Adrenal gland (tissue), 12 donors: ENCODE measurements around the gene STRN3. TPM values are rescaled to one million over a fixed set of nuclear protein-coding genes. Genes with fewer than 3 reads are reported as not detected.
"Not testable (repeated sequence)": the region's sequence is repeated elsewhere in the genome, so short reads cannot be mapped to it uniquely, and the experiment has no call there.

Source experiments
- DNase-seq, 7 donors: peaks; one replicate each; pipeline ENCODE4 v3.0.0-alpha.2; 2019 to 2020
- H3K27ac ChIP-seq, 5 donors: fragments of 200-600 bp; sonication (generic) in 4 of 5; 1 replicate in 3 of 5; 2 replicates in 2 of 5; pipeline versions ENCODE4 v1.5.1 to v1.8.0; 2016 to 2020; ENCODE audit warnings: mild to moderate bottlenecking in 1 of 5
- H3K27me3 ChIP-seq: fragments of 200-600 bp; 2 replicates; pipeline ENCODE4 v1.8.0; 2021
- H3K36me3 ChIP-seq, 2 donors: fragments of 200-600 bp; replicated peaks in 1 of 2; 1 replicate in 1 of 2; 2 replicates in 1 of 2; pipeline versions ENCODE4 v1.5.1 to v1.8.0; 2018 to 2022
- H3K4me1 ChIP-seq, 2 donors: fragments of 200-600 bp; replicated peaks in 1 of 2; 1 replicate in 1 of 2; 2 replicates in 1 of 2; pipeline versions ENCODE4 v1.5.1 to v1.8.0; 2018 to 2021
- H3K4me3 ChIP-seq, 4 donors: fragments of 200-600 bp; sonication (generic) in 3 of 4; one replicate each; pipeline ENCODE4 v1.5.1; 2016 to 2018
- H3K9me3 ChIP-seq, 3 donors: fragments of 200-600 bp; sonication (generic) in 1 of 3; replicated peaks in 1 of 3; 1 replicate in 2 of 3; 2 replicates in 1 of 3; pipeline versions ENCODE4 v1.5.1 to v1.8.0; 2016 to 2021
- POLR2A ChIP-seq, 2 donors: fragments of 450-650 bp; IDR thresholded peaks; one replicate each; pipeline ENCODE4 v1.6.1; 2017; ENCODE audit warnings: antibody characterized with exemption in 2 of 2, mild to moderate bottlenecking in 2 of 2, moderate library complexity in 1 of 2
- WGBS, 4 donors: extraction: QIAGEN DNeasy Blood & Tissue Kit in 2 of 4; methylation state at CpG; one replicate each; pipeline versions ENCODE4 v1.1.5 to v1.1.7; 2013 to 2017; 5-methylcytosine and 5-hydroxymethylcytosine counted together
- intact Hi-C, 2 donors: fragments of 100-400 bp; cut with DNase I; formaldehyde crosslinking; loops; one replicate each; pipeline versions ENCODE4 v1.14.1 to v1.15.0; 2022 to 2023
- polyA plus RNA-seq, 3 donors: library from polyadenylated mRNA; stranded (reverse); fragments of 200-250 nt in 2 of 3; fragments of 350-450 nt in 1 of 3; fragmentation: Illumina TruSeq in 1 of 3; extraction: RNeasy Lipid Tissue Mini Kit (QIAGEN cat#74804) in 1 of 3; gene quantifications; one replicate each; pipeline ENCODE4 v1.2.3, GENCODE V29; 2013 to 2014
- total RNA-seq, 9 donors: library from RNA; depleted of rRNA in 4 of 9; stranded (reverse); fragments of >200 nt in 4 of 9; fragments of 120-200 nt in 1 of 9; fragmentation: NEBNext Ultra II Directional in 1 of 9; extraction: Animal tissue kit (Norgen Biotek cat#: 25700) in 1 of 9; gene quantifications; one replicate each; pipeline versions ENCODE4 v1.1.0 to v1.2.4, GENCODE V29; 2013 to 2023
- TF ChIP-seq, protein P1 (sequence below), 6 experiments: fragments of 450-650 bp in 4 of 6; fragments of 200-600 bp in 2 of 6; sonication (generic) in 1 of 6; IDR thresholded peaks; 1 replicate in 5 of 6; 2 replicates in 1 of 6; pipeline versions ENCODE4 v1.5.1 to v1.8.0; 2016 to 2021; ENCODE audit warnings: antibody characterized with exemption in 6 of 6, mild to moderate bottlenecking in 2 of 6, moderate library complexity in 1 of 6
- donor health status: healthy with polysubstance abuse.
- donor health status: Bipolar disorder and iron deficiency.
- donor health status: DM: yes; HTN: yes; CAD: no.
- donor health status: DM: no; HTN: no; CAD: no.
- donor health status: DM: no; HTN: no; CAD: no.
- donor health status: DM: yes; HTN: yes; CAD: no.

The STRN3 gene
- total and polyA plus RNA-seq, 12 donors = 11.0 to 61.2 (median 36.2) TPM

DNA sequence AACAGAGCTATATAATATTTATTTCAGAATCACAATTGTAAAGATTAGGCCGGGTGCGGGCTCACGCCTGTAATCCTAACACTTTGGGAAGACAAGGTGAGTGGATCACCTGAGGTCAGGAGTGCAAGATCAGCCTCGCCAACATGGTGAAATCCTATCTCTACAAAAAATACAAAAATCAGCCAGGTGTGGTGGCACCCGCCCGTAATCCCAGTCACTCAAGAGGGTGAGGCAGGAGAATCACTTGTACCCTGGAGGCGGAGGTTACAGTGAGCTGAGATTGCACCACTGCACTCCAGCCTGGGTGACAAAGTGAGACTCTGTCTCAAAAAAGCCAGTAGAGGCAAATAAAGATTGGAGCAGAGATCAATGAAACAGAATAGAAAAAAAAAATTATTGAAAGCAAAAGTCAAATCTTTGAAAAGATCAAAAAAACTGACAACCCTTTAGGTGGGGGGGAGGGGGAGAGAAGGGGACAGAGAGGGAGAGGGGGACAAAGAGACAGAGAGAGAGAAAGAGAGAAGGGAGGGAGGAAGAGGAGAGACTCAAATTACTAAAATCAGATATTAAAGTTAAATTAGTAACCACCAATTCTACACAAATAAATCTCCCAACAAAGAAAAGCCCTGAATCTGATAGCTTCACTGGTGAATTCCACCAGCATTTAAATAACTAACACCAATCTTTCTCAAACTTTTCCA is 53.1 kb downstream of the STRN3 start:
- H3K27me3 ChIP-seq = no peaks in the 10 kb centered on the region
- no peak for DNase-seq
- H3K4me3 ChIP-seq = no peak overlapping the region
- intact Hi-C loops = no loop called here
- peak overlapping the region in 1 of 5 donors; percentile 19 for H3K27ac ChIP-seq
- TF ChIP-seq, protein P1, sequence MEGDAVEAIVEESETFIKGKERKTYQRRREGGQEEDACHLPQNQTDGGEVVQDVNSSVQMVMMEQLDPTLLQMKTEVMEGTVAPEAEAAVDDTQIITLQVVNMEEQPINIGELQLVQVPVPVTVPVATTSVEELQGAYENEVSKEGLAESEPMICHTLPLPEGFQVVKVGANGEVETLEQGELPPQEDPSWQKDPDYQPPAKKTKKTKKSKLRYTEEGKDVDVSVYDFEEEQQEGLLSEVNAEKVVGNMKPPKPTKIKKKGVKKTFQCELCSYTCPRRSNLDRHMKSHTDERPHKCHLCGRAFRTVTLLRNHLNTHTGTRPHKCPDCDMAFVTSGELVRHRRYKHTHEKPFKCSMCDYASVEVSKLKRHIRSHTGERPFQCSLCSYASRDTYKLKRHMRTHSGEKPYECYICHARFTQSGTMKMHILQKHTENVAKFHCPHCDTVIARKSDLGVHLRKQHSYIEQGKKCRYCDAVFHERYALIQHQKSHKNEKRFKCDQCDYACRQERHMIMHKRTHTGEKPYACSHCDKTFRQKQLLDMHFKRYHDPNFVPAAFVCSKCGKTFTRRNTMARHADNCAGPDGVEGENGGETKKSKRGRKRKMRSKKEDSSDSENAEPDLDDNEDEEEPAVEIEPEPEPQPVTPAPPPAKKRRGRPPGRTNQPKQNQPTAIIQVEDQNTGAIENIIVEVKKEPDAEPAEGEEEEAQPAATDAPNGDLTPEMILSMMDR (IDR thresholded peaks at IDR 0.05) = no peak
- peaks cover 24 to 44% of the 10 kb centered on the region in 2 donors for H3K4me1 ChIP-seq
- H3K36me3 ChIP-seq = no peaks in the 10 kb centered on the region
- no peaks in the 10 kb centered on the region for H3K9me3 ChIP-seq
- 82 to 94% (median 91%) methylated on average over 6 to 7 of the region's 7 CpGs for WGBS, 4 donors

DNA sequence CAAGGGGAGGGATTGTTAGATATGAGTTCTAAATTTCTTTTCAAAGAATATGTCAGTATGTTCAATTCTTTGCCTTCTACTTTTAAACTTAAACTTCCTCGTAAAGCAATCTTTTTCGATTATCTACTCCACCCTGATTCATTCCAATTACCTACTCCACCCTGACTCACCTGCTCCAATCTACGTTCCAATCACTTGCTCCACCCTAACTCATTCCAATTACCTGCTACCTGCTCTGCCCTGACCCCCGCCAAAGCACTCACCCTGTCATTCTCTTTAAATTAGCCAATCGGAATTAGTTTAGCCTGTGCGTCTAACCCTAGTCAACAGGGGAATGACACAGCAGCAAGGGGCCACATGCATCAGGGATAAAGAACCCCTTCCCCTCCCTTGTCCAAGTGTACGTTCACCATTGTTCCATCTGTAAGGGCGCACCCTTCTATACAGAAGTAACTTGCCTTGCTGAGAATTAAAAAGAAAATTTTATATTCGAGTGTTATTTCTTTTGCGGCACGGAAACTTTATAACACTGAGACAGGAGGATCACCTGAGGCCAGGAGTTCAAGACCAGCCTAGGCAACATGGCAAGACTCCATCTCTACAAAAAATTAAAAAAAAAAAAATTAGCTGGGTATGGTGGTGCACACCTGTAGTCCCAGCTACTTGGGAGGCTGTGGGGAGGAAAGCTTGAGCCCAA is 54.0 kb downstream of the STRN3 start:
- H3K36me3 ChIP-seq, intact Hi-C loops, DNase-seq, H3K9me3 ChIP-seq, H3K27ac ChIP-seq, H3K4me3 ChIP-seq, H3K27me3 ChIP-seq: not testable (repeated sequence)
- 94 to 97% (median 95%) methylated on average over 11 of the region's 11 CpGs for WGBS, 4 donors
- peaks cover 24 to 44% of the 10 kb centered on the region in 2 donors for H3K4me1 ChIP-seq

DNA sequence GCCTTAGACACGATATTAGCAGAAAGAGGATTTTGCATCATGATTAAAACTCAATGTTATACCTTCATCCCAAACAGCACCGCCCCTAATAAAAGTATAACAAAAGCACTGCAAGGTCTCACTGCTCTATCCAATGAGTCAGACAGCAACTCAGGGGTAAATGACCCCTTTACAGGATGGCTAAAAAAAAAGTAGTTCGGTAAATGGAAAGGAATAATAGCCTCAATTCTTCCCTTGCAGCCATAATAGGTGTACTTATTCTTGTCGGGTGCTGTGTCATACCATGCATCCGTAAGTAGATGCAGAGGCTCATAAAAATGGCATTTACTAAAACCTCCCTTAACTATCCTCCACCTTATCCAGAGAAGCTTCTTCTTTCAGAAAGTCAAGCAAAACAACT is 54.6 kb downstream of the STRN3 start:
- H3K27ac ChIP-seq = no peak overlapping the region
- no peaks in the 10 kb centered on the region for H3K36me3 ChIP-seq
- peaks cover 0 to under 1% (median 0%) of the 10 kb centered on the region in 3 donors for H3K9me3 ChIP-seq
- TF ChIP-seq, protein P1 (IDR thresholded peaks at IDR 0.05) = no peak
- TF ChIP-seq POLR2A (IDR thresholded peaks at IDR 0.05) = no peak
- WGBS, 4 donors = 56 to 66% (median 59%) methylated on average over 5 of the region's 5 CpGs
- no peaks in the 10 kb centered on the region for H3K27me3 ChIP-seq
- intact Hi-C loops = no loop called here
- DNase-seq = no peak
- peaks cover 24 to 43% of the 10 kb centered on the region in 2 donors for H3K4me1 ChIP-seq
- H3K4me3 ChIP-seq = no peak overlapping the region

- DNase-seq, H3K27ac ChIP-seq, intact Hi-C loops, H3K27me3 ChIP-seq, H3K4me3 ChIP-seq, H3K36me3 ChIP-seq: not testable (repeated sequence)
- Histone ChIP-seq H3K4me1 (peaks cover 24 to 31% of the 10 kb centered on the region in 2 donors), H3K9me3 (peaks cover 0 to 11% (median 0%) of the 10 kb centered on the region in 3 donors)
- WGBS, 4 donors = 80 to 87% (median 83%) methylated on average over 4 of the region's 4 CpGs
Measured at GRCh38 chr14:30969796-30970195, 56.4 kb downstream of the STRN3 start.

- H3K27ac ChIP-seq, DNase-seq, H3K36me3 ChIP-seq, intact Hi-C loops, H3K4me3 ChIP-seq, H3K27me3 ChIP-seq: not testable (repeated sequence)
- H3K9me3 ChIP-seq = peaks cover 0 to 11% (median 0%) of the 10 kb centered on the region in 3 donors
- H3K4me1 ChIP-seq = peaks cover 7 to 11% of the 10 kb centered on the region in 2 donors
- 94 to 96% (median 95%) methylated on average over 11 of the region's 11 CpGs for WGBS, 4 donors
Measured at GRCh38 chr14:30967364-30968098, 58.6 kb downstream of the STRN3 start.
